Stimulated activated CD4-positive, alpha-beta T cell treated with anti-CD3 and anti-CD28 coated beads, Interleukin-1b, Interleukin-23, amount 100 ng/mL, for 48 hours (primary cell): ENCODE measurements around the gene PHF21A.

ENCODE experiments used
- DNase-seq: peaks from one replicate; pipeline ENCODE4 v3.0.0-alpha.2; 2020

Gene PHF21A

GRCh38 chr11:45933131-45933831 is 188.0 kb downstream of the PHF21A start:
- no peak for DNase-seq

- DNase-seq = no peak
Measured at GRCh38 chr11:45932217-45932616, 189.0 kb downstream of the PHF21A start.

- DNase-seq = no peak
Measured at GRCh38 chr11:45931739-45932138, 189.5 kb downstream of the PHF21A start.

GRCh38 chr11:45930951-45931570 is 190.2 kb downstream of the PHF21A start:
- DNase-seq = no peak

DNA sequence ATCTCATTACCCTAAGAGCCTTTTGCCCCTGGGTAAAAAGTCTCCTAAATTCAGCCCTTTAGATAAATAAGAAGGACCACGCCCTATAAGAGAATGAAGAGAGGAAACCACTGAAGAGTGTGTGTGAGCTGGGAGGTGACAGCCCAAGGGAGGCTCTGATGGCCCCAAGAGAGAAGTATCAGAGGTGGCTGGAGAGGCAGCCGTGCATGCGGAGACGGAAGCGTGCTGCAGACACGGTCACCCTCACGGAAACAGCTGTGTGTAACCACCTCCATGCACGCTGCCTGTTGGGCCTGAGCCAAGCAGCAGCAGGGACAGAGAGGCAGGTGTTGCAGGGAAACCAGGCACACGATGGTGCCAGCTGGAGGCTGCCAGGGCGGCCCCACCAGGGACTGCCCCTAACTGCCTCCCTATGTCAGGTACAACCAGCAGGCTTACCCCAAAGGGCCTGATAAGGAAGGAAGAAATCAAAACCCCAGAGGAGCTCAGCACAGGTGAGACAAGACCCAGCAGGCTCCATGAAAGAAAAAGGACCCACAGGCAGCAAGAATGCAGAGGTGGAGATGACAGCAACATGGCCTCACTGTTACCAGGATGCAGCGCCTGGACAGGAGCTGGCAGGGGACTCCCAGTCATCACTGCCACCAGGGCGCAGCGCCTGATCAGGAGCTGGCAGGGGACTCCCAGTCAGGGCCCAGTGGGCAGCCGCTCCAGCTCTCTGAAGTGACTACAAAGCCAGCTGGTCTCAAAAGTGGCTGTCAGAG is 191.0 kb downstream of the PHF21A start:
- DNase-seq = no peak

GRCh38 chr11:45929486-45930030 is 191.7 kb downstream of the PHF21A start:
- DNase-seq = no peak

GRCh38 chr11:45928535-45929215 is 192.6 kb downstream of the PHF21A start:
- no peak for DNase-seq

DNA sequence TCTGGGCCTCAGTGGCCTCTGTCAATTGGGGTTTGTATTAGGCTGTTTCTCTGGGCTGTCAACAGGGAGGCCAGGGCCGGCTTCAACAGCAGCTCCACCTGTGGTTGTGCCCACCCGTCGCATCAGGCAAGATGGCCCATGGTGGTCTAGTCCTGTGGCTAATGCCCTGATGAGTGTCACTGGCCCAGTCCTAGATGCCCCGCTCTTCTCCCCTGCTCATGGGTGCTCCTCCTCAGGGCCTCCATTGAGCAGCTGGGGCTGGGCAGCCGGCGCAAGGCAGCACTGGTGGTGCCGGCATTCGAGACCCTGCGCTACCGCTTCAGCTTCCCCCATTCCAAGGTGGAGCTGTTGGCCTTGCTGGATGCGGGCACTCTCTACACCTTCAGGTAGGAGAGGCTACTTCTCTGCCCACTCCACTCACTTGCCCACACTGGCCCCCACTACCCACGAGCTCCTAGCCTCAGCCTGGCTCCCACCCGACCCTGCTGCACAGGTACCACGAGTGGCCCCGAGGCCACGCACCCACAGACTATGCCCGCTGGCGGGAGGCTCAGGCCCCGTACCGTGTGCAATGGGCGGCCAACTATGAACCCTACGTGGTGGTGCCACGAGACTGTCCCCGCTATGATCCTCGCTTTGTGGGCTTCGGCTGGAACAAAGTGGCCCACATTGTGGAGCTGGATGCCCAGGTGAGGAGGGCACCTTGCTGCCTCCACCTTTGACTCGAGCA is 193.4 kb downstream of the PHF21A start:
- no peak for DNase-seq

- no peak for DNase-seq
Measured at GRCh38 chr11:45927332-45927683, 193.9 kb downstream of the PHF21A start.

DNA sequence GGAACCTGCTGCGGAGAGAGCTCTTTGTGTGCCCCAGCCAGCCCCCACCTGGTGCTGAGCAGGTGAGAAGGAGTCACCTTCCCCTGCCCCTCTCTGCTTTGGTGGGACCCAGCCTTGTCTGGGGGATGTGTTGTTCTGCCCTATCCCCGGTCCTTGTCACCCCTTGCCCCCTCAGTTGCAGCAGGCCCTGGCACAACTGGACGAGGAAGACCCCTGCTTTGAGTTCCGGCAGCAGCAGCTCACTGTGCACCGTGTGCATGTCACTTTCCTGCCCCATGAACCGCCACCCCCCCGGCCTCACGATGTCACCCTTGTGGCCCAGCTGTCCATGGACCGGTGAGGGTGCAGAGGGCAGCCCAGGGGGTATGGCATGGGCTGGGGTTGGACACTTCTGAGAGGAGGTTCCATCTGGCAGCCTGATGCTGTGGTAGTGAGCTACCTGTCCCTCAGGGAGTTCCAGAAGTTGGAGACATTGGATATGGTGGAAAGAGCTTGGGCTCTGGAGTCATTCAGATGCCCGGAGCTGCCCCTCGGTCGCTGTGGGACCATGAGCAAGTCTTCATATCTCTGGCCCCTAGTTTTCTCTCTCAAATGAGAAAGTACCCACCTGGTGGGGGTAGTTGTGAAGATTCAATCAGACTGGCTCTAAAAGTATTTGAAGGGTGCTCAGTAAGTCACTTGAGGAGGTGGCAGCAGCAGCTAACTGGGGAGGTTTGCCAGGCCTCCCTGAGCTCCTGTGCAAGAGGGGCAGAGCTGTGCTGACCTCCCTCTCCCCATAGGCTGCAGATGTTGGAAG is 194.5 kb downstream of the PHF21A start:
- no peak for DNase-seq

- no peak for DNase-seq
Measured at GRCh38 chr11:45926001-45926401, 195.3 kb downstream of the PHF21A start.

DNA sequence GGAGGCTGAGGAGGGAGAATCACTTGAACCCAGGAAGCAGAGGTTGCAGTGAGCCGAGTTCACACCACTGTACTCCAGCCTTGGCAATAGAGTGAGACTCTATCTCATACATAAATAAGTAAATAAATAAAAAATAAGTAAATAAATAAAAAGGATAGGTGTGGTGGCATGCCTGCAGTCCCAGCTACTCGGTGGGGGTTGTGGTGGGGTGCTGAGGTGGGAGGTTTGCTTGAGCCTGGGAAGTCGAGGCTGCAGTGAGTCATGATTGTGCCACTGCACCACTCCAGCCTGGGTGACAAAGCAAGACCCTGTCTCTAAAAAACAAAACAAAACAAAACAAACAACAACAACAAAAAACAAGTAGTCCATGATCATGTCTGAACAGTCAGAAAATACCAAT is 195.7 kb downstream of the PHF21A start:
- DNase-seq = no peak

DNA sequence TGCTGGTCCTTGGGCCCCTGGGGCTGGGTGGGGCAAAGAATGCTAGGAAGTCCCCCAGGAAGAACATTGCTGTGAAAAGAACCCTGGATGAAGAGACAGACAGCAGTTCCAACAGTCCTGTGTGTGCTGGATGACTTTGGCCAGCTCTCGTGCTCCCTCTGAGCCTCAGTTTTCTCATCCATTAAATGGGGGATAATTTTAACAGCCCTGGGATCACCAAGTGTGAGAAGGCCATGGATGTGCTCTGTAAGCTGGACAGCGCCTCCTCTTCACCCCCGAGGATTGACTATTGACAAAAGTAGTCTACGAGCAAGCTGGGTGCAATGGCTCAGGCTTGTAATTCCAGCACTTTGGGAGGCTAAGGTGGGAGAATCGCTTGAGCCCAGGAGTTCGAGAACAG is 196.3 kb downstream of the PHF21A start:
- DNase-seq = no peak

DNA sequence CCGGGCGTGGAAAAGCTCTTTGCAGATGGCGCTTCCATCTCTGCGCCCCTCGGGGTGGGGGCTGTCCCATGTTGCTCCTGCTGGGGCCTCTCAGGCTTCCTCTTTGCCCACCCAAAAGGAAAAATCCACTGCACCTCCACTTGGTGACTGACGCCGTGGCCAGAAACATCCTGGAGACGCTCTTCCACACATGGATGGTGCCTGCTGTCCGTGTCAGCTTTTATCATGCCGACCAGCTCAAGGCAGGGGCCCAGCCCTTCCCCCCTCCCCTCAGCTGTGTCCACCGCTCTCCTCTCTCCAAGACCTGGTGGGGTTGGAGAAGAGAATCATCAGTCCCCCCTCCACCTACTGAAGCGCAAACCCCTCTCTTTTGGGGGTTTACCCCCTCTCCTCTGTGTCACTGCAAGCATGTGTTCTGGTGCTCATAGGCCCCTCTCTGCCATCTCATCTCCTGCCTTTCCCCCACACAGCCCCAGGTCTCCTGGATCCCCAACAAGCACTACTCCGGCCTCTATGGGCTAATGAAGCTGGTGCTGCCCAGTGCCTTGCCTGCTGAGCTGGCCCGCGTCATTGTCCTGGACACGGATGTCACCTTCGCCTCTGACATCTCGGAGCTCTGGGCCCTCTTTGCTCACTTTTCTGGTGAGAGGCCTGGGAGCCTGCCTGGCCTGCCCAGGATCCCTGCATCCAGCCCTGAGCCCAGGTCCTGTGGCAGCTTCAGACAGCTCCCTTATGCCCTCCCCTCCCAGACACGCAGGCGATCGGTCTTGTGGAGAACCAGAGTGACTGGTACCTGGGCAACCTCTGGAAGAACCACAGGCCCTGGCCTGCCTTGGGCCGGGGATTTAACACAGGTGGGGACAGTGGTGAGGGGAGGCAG is 197.0 kb downstream of the PHF21A start:
- DNase-seq = no peak

DNA sequence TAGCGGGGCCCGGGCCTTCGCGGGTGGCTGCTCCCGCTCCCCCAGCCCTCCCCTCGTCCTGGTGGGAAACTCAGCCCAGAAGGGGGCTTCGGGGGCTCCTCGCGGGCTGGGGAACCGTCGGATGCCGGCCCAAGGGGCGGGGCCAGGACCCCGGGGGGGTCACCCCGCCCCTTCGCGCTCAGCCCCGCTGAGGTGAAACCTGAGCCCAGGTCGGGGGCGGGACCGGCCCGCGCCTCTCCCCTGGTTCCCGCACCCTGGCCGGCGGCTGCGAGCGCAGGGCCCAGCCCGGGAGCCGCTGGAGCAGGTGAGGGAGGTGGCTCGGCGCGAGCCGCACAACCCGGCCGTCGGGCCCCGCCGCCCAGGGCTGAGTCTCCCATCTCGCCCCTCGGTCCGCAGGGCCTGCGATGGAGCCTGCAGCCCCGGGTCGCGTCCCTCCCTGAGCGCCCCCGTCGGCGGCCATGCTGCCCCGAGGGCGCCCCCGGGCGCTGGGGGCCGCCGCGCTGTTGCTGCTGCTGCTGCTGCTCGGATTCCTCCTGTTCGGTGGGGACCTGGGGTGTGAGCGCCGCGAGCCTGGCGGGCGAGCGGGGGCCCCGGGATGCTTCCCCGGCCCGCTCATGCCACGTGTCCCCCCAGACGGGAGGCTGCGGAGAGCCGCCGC is 198.7 kb downstream of the PHF21A start, which contains the start of gene LARGE2:
TSS of gene LARGE2 (plus strand) at position 232 of the 658 bp plus-strand sequence. CDS start at position 459, 227 bp downstream.
- DNase-seq = no peak

DNA sequence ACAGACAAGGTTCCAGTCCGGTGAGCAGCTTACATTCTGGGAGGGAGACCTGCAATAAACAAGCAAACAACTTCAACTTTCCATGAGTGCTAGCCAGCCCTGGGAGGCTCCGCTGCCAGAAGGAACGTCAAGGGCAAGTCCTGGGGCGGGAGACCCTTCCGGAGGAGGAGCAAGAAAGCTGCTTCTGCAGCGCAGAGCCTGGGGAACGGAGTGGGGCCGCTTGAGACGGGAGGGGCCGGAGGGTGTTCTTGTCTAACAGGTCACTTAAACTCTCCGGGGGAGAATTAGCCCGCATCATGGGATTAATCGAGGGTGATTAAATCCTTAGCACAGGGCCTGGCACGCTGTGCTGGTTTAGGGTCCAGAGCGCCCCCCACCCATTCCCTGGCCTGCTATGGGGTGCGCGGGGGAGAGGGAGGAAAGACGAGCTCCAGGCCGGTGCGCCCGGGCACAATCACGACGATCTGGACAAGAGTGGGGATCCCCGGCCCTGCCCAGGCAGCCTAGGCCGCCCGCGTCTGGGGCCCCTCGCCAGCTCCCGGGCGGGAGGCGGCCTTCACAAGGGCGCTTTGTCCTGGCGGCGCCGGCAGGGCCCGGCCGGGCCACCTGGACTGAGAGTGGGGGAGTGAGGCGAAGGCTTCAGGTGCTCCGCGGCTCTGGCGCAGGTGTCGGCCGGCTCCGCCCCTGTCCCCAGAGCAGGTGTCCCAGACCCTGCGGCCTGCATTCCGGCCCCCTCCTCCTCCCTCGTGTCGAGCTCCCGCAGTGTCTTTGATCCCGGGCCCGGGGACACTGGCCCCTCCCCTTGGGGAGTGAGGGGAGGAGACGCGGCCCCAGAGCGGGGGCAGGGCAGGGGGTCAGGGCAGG is 199.5 kb downstream of the PHF21A start:
- DNase-seq = no peak

DNA sequence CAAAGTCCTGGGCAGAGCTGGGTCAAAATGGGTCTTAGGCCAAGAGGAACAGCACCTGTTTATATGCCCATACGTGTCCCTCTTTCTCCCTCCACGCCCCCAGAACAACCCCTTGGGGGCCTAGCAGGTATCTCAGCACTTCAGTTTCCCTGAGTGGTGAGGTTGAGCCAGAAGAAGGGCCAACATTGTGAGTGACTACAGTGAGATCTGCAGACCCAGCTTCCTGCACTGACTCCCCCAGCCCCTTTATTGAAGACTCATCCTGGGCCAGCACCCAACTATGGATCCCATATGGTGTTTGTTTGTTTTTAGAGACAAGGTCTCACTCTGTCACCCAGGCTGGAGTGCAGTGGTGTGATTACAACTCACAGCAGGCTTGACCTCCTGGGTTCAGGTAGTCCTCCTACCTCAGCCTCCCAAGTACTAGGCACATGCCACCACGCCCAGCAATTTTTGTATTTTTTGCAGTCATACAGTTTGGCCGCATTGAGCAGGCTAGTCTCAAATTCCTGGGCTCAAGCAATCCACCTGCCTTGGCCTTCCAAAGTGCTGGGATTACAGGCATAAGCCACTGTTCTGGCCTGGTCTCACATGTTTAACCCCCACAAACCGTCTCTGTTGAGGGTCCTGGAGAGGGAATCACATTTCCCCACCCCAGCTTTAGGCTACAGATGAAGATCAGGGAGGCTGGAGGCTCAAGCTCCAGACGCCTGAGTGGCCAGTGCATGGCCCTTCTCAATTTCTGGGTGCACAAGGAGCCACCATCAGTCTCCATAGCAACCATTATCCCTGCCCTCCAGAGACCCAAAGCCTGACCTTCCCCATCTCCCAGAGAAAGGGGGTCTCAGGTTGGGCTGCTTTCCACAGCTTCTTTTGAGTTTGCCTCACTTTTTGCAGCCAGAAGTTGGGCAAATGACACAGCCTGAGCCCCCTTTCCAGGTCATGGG is 200.4 kb downstream of the PHF21A start:
- DNase-seq = no peak
